GM12874 (cell line): ENCODE results near the gene LRMDA.

Source experiments
- TF ChIP-seq, protein P1 (sequence below): IDR thresholded peaks from 2 replicates; pipeline ENCODE4 v1.5.1; 2011; ENCODE audit warnings: low read depth, mild to moderate bottlenecking, control low read depth, low read length, moderate library complexity; ENCODE audit not compliant: insufficient read depth

Gene LRMDA

DNA sequence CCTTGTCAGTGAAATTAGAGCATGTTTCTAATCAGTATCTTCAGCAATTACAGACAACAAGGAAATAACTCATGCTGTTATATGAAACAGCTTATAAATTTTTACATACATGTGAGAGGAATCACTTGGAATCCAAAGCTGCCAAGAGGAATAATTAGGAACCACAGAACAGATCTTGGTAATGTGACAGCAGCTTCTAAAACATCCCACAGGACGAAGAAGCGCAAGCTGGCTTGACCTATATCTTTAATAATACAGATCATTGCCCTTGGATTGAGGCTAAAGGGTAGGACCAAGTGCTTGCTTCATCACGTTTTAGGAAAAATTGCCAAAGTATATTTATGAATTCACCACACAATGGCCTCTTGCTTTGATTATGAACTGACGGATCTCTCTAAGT is 869.8 kb downstream of the LRMDA start:
- TF ChIP-seq, protein P1, sequence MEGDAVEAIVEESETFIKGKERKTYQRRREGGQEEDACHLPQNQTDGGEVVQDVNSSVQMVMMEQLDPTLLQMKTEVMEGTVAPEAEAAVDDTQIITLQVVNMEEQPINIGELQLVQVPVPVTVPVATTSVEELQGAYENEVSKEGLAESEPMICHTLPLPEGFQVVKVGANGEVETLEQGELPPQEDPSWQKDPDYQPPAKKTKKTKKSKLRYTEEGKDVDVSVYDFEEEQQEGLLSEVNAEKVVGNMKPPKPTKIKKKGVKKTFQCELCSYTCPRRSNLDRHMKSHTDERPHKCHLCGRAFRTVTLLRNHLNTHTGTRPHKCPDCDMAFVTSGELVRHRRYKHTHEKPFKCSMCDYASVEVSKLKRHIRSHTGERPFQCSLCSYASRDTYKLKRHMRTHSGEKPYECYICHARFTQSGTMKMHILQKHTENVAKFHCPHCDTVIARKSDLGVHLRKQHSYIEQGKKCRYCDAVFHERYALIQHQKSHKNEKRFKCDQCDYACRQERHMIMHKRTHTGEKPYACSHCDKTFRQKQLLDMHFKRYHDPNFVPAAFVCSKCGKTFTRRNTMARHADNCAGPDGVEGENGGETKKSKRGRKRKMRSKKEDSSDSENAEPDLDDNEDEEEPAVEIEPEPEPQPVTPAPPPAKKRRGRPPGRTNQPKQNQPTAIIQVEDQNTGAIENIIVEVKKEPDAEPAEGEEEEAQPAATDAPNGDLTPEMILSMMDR: no peak

DNA sequence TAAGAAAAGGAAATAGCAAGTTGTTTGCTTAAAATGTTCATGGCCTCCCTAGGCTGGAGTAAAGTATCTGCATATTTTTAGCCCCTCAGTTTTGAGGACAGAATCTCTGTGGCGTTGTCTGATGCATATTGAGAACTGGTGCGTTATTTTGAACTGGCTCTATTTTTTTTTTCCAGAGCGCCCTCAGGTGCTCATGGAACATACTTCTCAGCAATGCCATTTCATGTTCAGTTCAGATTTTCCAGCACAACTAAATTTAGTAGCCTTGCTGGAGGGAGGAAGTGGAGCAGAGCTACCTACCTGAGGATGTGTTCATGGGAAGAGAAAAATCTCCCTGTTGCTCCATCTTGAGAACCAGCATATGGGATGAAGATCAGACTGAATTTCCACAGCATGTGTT is 870.5 kb downstream of the LRMDA start:
- TF ChIP-seq, protein P1: no peak

DNA sequence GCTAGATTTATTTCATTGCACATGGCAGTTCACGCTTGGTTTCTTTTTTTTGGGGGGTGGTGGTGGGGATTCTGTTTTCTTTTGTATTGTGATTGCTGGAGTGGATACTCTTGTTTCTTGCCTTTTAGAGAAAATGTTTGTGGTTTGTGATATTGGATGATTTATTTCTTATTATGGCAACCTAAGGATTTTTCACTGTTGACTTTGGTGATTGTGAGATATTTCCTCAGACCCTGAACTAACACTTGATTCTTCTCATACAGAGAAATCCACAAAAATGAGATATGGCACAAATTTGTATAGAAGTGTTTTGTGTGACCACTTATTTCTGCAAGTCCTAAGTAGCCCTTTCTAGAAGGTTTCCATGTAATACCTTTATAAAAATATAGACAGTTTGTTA is 871.1 kb downstream of the LRMDA start:
- TF ChIP-seq, protein P1: no peak

DNA sequence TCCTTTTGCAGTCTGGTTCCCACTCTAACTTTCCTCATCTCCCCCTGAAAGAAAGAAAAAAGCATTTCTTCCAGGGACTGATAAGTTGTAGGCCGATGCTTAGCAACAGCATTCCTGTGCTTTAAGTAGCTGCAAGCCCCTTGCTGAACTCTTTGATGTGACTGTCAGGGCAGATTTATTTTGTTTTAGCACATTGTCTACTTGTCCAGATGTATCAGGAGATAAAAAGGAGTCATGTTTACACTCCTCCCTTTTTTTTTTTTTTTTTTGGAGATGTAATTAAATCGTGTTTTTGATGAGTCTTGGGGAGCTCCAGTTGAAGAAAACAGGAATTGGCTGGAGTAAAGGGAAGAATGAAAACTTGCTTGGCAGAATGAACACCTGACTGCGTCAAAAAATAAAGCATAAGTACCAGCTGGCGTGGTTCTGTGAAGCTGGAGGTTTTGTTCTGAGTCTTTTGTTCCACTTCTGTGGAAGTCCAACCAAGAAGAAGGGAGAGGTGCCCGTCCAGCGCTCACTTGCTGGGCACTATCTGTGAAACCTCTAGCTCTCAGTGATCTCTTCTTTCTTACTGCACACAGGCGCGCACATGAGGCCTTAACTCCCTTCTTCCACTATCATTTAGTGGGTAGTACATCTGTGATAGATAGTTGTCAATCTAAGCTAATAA is 871.7 kb downstream of the LRMDA start:
- TF ChIP-seq, protein P1: no peak

DNA sequence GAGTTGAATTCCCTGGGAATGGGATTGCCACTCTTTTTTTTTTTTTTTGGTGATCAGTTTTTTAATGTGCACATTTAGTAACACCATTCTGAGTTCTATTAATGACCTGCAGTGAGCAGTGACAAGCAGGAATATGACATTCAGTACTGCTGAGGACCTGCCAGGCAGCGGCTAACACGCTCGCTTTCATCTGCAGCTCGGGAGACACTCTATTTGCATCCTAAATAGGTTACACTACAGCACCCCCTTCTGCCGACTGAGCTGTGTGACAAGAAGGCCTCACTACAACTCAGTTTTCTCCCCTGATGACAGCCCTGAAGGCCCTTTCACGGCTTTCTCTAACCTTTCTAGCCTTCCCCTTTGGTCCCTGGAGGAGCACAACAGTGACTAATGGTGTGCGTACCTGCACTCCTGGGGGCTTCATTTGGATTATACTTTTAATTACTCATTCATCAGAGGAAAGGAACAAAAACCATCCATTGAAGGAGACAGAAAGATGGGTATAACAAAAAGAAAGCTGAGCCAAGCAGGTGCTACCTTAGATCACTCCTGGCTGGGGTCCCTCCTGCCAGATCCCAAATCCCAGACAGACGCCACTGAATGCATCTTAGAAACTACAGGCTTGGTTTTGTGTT is 872.4 kb downstream of the LRMDA start:
- TF ChIP-seq, protein P1: peak; percentile 45

DNA sequence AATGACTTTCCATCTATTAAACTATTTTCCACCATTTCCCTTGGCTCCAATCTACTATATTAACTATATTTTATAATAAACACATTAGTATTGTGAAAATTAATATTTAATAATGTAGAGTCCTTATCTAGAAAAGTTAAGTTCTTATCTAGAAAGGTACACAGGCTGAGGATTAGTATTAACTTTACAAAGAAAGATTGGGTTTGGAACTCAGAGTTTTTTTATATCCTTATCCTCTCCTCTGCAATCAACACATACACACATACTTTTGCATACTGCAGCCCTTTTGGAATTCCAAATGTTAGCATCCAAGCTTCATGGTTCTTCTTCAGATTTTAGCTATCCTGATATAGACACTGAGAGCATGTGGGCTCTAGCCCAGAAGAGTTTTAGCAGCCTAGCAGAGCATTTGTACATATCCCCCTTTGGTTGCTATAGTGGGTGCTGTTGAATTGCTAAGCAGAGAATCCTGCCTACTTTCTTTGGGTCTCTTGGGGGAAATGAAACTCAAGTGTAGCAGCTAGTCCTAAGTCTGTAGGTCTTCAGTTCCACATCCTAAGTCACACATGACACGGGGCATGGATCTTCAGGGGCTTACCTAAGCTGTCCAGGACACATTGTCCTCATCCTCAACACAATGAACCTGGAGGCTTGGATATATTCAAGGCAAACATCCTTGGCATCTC is 874.6 kb downstream of the LRMDA start:
- TF ChIP-seq, protein P1: no peak

DNA sequence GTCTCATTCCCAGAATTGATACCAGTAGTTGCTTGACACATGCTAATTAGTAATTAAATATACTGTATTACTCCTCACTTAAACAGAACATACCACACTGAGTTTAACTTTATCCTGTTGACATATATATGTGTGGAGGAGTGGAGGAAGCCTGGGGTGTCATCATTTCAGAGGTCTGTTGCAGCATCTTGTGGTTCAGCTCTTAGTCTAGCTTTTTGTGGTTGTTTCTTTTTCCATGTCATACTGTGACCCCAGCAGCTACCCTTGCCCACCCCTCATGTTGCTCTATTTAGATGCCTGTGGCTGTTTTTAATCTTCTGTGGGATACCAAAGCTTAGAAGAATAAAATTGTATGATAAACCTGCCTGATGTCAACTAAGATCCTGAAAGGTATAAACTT is 875.4 kb downstream of the LRMDA start:
- TF ChIP-seq, protein P1: no peak
